ENCODE measurements around the gene KCTD4. TPM values are rescaled to one million over a fixed set of nuclear protein-coding genes. Genes with fewer than 3 reads are reported as not detected.

Gene KCTD4
- total RNA-seq, 1 experiment from 2014 or later = not detected

GRCh38 chr13:45156565-45157361, 44.1 kb downstream of the KCTD4 start:
- no TSS peak for BruUV-seq (replicated peaks)
- CTCF ChIA-PET = no interaction called here
- Histone ChIP-seq H3K9me3 (ENCODE audit: insufficient read depth, low read depth) (no peaks in the 10 kb centered on the region), H3K27ac (no peak overlapping the region), H3K9me2 (ENCODE audit: insufficient read depth) (no peaks in the 10 kb centered on the region), H2AFZ (no peak overlapping the region), H3K4me1 (replicated peaks; ENCODE audit: insufficient read depth) (peaks cover 5% of the 10 kb centered on the region), H4K20me1 (ENCODE audit: insufficient read depth) (no peaks in the 10 kb centered on the region), H3K4me2 (no peak overlapping the region), H3K79me2 (ENCODE audit: low read depth) (peaks cover 10% of the 10 kb centered on the region), H3K36me3 (ENCODE audit: low read depth) (peaks cover 32% of the 10 kb centered on the region), H3K4me3 (no peak overlapping the region), H3F3A (ENCODE audit: insufficient read depth, low read depth) (peaks cover 14% of the 10 kb centered on the region; the same call in 1 of the 2 replicates), H3K27me3 (ENCODE audit: insufficient read depth, low read depth) (no peaks in the 10 kb centered on the region)
- DNase-seq = no peak
- no peak for TF ChIP-seq EZH2 (IDR thresholded peaks at IDR 0.05; ENCODE audit: low read depth)
- TF ChIP-seq, protein P1, sequence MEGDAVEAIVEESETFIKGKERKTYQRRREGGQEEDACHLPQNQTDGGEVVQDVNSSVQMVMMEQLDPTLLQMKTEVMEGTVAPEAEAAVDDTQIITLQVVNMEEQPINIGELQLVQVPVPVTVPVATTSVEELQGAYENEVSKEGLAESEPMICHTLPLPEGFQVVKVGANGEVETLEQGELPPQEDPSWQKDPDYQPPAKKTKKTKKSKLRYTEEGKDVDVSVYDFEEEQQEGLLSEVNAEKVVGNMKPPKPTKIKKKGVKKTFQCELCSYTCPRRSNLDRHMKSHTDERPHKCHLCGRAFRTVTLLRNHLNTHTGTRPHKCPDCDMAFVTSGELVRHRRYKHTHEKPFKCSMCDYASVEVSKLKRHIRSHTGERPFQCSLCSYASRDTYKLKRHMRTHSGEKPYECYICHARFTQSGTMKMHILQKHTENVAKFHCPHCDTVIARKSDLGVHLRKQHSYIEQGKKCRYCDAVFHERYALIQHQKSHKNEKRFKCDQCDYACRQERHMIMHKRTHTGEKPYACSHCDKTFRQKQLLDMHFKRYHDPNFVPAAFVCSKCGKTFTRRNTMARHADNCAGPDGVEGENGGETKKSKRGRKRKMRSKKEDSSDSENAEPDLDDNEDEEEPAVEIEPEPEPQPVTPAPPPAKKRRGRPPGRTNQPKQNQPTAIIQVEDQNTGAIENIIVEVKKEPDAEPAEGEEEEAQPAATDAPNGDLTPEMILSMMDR (conservative IDR thresholded peaks at IDR 0.05) = no peak
- intact Hi-C loops (cut with micrococcal nuclease; ENCODE audit: unreplicated experiment) = no loop called here
- POLR2A ChIA-PET (ENCODE audit: unreplicated experiment) = interaction anchor here (0.6 kb wide), 1 partner anchor 36 kb away, joined by 3 read pairs; the partner anchor contains the start of gene GTF2F2

GRCh38 chr13:45149964-45150363, 50.9 kb downstream of the KCTD4 start:
- peaks cover 48% of the 10 kb centered on the region for H3K79me2 ChIP-seq (ENCODE audit: low read depth)
- H3K4me3 ChIP-seq = no peak overlapping the region
- BruUV-seq (replicated peaks) = no TSS peak
- TF ChIP-seq, protein P1 (conservative IDR thresholded peaks at IDR 0.05) = no peak
- no peak for TF ChIP-seq EZH2 (IDR thresholded peaks at IDR 0.05; ENCODE audit: low read depth)
- no peak overlapping the region for H2AFZ ChIP-seq
- H3K9me3 ChIP-seq (ENCODE audit: insufficient read depth, low read depth) = no peaks in the 10 kb centered on the region
- H3K4me1 ChIP-seq (replicated peaks; ENCODE audit: insufficient read depth) = 0 out of 2 replicates have a peak, but pooled peaks cover 7% of the 10 kb centered on the region
- ChIA-PET POLR2A (ENCODE audit: unreplicated experiment) (no interaction called here), CTCF (no interaction called here)
- DNase-seq = no peak
- H4K20me1 ChIP-seq (ENCODE audit: insufficient read depth) = no peaks in the 10 kb centered on the region
- peaks cover 30% of the 10 kb centered on the region; the same call in 1 of the 2 replicates for H3K36me3 ChIP-seq (ENCODE audit: low read depth)
- intact Hi-C loops (cut with micrococcal nuclease; ENCODE audit: unreplicated experiment) = no loop called here
- H3K27me3 ChIP-seq (ENCODE audit: insufficient read depth, low read depth) = no peaks in the 10 kb centered on the region
- H3K4me2 ChIP-seq = no peak overlapping the region
- H3K27ac ChIP-seq = no peak overlapping the region
- 0 out of 2 replicates have a peak, but pooled peaks cover 2% of the 10 kb centered on the region for H3F3A ChIP-seq (ENCODE audit: insufficient read depth, low read depth)
- no peaks in the 10 kb centered on the region for H3K9me2 ChIP-seq (ENCODE audit: insufficient read depth)

GRCh38 chr13:45143346-45143751, 57.5 kb downstream of the KCTD4 start:
- TF ChIP-seq, protein P1 (conservative IDR thresholded peaks at IDR 0.05) = no peak
- no peak for TF ChIP-seq EZH2 (IDR thresholded peaks at IDR 0.05; ENCODE audit: low read depth)
- peaks cover 47% of the 10 kb centered on the region for H3K4me1 ChIP-seq (replicated peaks; ENCODE audit: insufficient read depth)
- H3K79me2 ChIP-seq (ENCODE audit: low read depth) = peaks cover 70% of the 10 kb centered on the region
- ChIA-PET CTCF (interaction anchor here (0.7 kb wide), 1 partner anchor 20 kb away, joined by 3 read pairs; no protein-coding TSS in a partner anchor), POLR2A (ENCODE audit: unreplicated experiment) (interaction anchor here (0.6 to 1.0 kb wide), 2 partner anchors 19 to 182 kb away, joined by 3 to 12 read pairs; no protein-coding TSS in a partner anchor)
- H4K20me1 ChIP-seq (ENCODE audit: insufficient read depth) = no peaks in the 10 kb centered on the region
- peak overlapping the region; percentile 85 for H3K4me2 ChIP-seq
- peaks cover 44% of the 10 kb centered on the region for H3F3A ChIP-seq (ENCODE audit: insufficient read depth, low read depth)
- H3K36me3 ChIP-seq (ENCODE audit: low read depth) = peaks cover 14% of the 10 kb centered on the region; the same call in 1 of the 2 replicates
- BruUV-seq (replicated peaks) = no TSS peak
- H3K9me2 ChIP-seq (ENCODE audit: insufficient read depth) = no peaks in the 10 kb centered on the region
- DNase-seq = peak; percentile 15 to 88
- H3K4me3 ChIP-seq = peak overlapping the region; percentile 30; the same call in 1 of the 2 replicates
- H2AFZ ChIP-seq = no peak overlapping the region
- no peaks in the 10 kb centered on the region for H3K27me3 ChIP-seq (ENCODE audit: insufficient read depth, low read depth)
- intact Hi-C loops (cut with micrococcal nuclease; ENCODE audit: unreplicated experiment) = no loop called here
- peak overlapping the region; percentile 85 for H3K27ac ChIP-seq
- no peaks in the 10 kb centered on the region for H3K9me3 ChIP-seq (ENCODE audit: insufficient read depth, low read depth)

Other genes with a start within 250 kb of the KCTD4 start
- 6.7 and 7.3 TPM in 2 replicates for gene NUFIP1, start 211.6 kb downstream of the KCTD4 start, total RNA-seq (2021)
- gene GPALPP1, start 211.5 kb downstream of the KCTD4 start, total RNA-seq (2021) = 36.4 and 42.2 TPM in 2 replicates
- 26.5 and 28.8 TPM in 2 replicates for gene GTF2F2, start 80.5 kb downstream of the KCTD4 start, total RNA-seq (2021)
- gene TPT1, start 140.1 kb upstream of the KCTD4 start, total RNA-seq (2021) = 1,968 and 2,237 TPM in 2 replicates
- gene SLC25A30, start 217.3 kb upstream of the KCTD4 start, total RNA-seq (2021) = 11.2 and 12.5 TPM in 2 replicates

Data from PC-9 (cell line).